Measurements from ENCODE around the gene RPP25L. TPM values are rescaled to one million over a fixed set of nuclear protein-coding genes. Genes with fewer than 3 reads are reported as not detected.

RPP25L gene
- total RNA-seq, 1 donor from 2014 or later: 17.5 TPM

DNA sequence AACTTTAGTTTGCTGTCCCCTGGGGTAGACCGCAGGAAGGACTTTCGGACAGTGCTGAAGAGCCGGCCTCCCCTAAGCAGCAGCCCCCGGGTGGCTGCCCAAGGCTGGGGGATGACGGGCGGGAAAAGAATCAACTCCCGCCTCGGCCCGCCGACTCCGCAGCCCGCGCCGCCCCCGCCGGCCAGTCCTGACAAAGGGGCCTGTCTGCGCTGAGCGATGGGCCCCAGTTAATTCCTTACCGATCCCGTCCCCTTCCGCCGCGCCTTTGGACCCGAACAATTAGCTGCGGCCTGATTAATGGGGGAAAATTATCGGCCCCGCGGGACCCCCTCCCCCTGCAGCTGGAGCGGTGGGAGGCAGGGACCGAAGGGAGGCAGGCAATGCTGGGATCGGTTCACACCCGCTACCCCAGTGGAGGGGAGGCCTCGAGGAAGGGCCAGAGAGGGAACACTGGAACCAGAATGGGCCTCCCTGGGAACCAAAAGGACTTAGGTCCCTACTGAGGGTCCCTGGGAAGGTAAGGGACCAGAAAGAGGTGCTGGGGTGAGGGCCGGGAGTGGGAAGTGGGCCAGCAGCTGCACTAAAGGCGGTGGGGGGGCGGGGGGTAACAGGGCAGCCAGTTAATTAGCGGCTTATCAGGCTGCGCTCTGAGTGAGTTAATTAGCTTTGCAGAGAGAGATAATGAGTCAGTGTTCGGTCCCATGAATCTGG, 12.7 kb upstream of the RPP25L start:
- H3K27ac Mint-ChIP-seq: no peak overlapping the region
- H3K4me3 Mint-ChIP-seq: no peak overlapping the region
- intact Hi-C loops (cut with micrococcal nuclease): loop anchor here (5.0 kb wide), 1 partner anchor 297 kb away; the partner anchor contains the start of genes KIF24 and NUDT2
- H3K27me3 Mint-ChIP-seq: peaks cover 63% of the 10 kb centered on the region
- no peak for ATAC-seq (ENCODE audit: low read depth)
- ChIA-PET CTCF (interaction anchor here (1.4 to 7.6 kb wide), 3 partner anchors 9 to 33 kb away, joined by 3 to 51 read pairs (median 3); no protein-coding TSS in a partner anchor), POLR2A (interaction anchor here (1.7 kb wide), 1 partner anchor 9 kb away, joined by 5 read pairs; no protein-coding TSS in a partner anchor)
- peaks cover 6% of the 10 kb centered on the region for H3K36me3 Mint-ChIP-seq (ENCODE audit: low read depth)
- no peak for DNase-seq
- no peaks in the 10 kb centered on the region for H3K9me3 Mint-ChIP-seq
- TF ChIP-seq, protein P1, sequence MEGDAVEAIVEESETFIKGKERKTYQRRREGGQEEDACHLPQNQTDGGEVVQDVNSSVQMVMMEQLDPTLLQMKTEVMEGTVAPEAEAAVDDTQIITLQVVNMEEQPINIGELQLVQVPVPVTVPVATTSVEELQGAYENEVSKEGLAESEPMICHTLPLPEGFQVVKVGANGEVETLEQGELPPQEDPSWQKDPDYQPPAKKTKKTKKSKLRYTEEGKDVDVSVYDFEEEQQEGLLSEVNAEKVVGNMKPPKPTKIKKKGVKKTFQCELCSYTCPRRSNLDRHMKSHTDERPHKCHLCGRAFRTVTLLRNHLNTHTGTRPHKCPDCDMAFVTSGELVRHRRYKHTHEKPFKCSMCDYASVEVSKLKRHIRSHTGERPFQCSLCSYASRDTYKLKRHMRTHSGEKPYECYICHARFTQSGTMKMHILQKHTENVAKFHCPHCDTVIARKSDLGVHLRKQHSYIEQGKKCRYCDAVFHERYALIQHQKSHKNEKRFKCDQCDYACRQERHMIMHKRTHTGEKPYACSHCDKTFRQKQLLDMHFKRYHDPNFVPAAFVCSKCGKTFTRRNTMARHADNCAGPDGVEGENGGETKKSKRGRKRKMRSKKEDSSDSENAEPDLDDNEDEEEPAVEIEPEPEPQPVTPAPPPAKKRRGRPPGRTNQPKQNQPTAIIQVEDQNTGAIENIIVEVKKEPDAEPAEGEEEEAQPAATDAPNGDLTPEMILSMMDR (IDR thresholded peaks at IDR 0.05): no peak
- peaks cover 35% of the 10 kb centered on the region for H3K4me1 Mint-ChIP-seq

DNA sequence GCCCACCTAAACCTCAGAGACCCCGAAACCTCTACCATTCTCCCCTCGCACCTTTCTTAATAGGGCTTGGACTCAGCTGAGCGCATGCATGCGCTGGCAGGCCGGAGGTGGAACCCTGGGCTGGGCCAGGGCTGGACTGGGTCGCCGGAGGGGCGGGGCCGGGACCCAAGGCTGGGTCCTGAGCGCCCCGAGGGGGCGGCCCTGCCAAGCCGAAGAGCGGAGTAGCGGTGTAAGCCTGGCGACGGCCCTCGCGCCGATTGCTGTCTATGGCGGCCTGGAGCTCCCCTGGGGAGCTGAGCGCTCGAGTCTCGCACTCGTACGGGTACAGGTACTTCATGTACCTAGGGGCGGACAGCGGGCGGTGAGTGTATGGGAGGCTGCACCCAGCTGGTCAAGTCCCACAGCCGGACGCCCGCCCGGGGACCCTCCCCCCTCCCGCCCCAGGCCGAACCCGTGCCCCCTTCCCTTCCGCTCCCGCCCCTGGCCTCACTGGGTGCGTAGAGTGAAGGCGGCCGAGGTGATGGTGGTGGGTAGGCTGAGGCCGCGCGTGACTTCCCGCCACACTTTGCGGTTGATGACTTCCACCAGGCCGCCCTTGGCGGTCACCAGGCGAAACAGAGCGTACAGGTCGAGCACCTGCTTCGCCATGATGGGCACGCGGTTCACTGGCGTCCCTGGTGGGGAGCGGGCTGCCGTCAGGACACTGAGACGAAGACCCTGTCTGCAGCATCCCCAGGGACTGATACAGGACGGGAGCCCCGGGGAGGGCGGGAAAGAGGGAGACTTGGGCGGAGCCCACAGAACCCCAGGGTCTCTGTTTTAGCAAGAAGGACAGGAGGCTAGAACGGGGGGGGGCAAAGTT, 11.7 kb upstream of the RPP25L start:
- DNase-seq (no peak), ATAC-seq (ENCODE audit: low read depth) (no peak)
- Mint-ChIP-seq H3K36me3 (ENCODE audit: low read depth) (peaks cover 6% of the 10 kb centered on the region), H3K4me1 (peaks cover 36% of the 10 kb centered on the region), H3K4me3 (peak overlapping the region; percentile 58), H3K27ac (no peak overlapping the region), H3K27me3 (peaks cover 57% of the 10 kb centered on the region), H3K9me3 (no peaks in the 10 kb centered on the region)
- TF ChIP-seq, protein P1 (IDR thresholded peaks at IDR 0.05): no peak
- ChIA-PET CTCF (interaction anchor here (7.6 kb wide), 1 partner anchor 10 kb away, joined by 51 read pairs; no protein-coding TSS in a partner anchor), POLR2A (interaction anchor here (0.5 to 1.3 kb wide), 4 partner anchors 14 to 1321 kb away, joined by 3 to 6 read pairs (median 4); partner anchors contain the start of genes MYORG and SIGMAR1)
- intact Hi-C loops (cut with micrococcal nuclease): loop anchor here (5.0 kb wide), 1 partner anchor 296 kb away; the partner anchor contains the start of genes KIF24 and NUDT2

DNA sequence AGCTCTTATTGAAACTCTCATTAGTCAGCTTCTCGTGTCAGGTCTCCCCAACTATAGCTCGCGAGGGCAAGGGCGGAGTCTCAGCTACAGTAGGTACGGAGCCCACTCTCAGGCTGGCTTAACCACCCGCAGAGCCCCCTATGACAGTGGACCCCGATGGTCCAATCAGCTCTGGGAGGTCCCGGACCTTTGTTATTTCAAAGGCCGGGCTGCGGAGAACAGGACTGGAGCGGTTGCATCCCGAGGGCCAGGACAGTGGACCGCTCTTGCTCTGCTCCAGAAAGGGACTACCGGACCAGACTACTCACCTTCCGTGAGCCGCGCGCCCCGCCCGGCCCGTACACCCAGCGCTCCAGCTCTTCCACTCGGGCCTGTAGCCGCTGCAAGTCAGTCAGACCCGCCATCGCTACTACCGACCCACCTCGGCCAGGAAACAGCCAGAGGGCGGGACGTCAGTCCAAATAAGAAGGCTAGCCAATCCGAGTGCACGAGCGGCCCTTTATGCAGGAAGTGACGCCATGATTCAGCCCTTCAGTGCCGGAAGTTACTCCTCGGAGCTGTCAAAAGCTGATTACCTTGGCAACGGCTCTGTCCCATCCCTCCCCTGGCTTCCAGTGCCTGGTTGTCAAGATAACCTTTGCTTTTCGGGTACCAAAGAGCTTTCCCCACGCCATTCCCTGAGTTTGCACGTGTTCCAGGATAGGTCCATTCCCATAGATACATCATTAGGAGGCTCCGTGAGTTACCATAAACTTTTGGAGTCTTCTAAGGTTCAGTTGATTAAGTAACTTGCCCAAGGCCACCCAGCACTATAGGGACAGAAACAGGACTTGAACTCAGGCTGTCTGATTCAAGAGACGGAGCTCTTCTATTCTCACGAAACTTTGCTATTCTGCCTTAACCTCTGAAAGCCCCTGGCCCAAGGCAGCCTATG, 8.4 kb upstream of the RPP25L start, which contains the start of gene DCTN3:
Gene DCTN3 (minus strand): TSS at position 435 of the 934 bp plus-strand sequence. CDS start 31 bp downstream, at position 404.
- ATAC-seq (ENCODE audit: low read depth): peak; percentile 98
- Mint-ChIP-seq H3K4me3 (peak within 1 kb of the TSS; percentile 95), H3K27me3 (peaks cover 30% of the 10 kb centered on the region), H3K27ac (peak within 1 kb of the TSS; percentile 73), H3K4me1 (peaks cover 29% of the 10 kb centered on the region), H3K36me3 (ENCODE audit: low read depth) (peaks cover 34% of the 10 kb centered on the region), H3K9me3 (no peaks in the 10 kb centered on the region)
- peak; percentile 69 for DNase-seq
- TF ChIP-seq, protein P1 (IDR thresholded peaks at IDR 0.05): no peak
- ChIA-PET CTCF (interaction anchor here (0.9 to 7.6 kb wide), 6 partner anchors 8 to 82 kb away, joined by 3 to 51 read pairs (median 6); partner anchors contain the start of genes GALT and RPP25L), POLR2A (interaction anchor here (0.6 to 2.2 kb wide), 11 partner anchors 9 to 228 kb away, joined by 3 to 30 read pairs (median 4); partner anchors contain the start of genes DNAI1, FAM219A, GALT and RPP25L)
- intact Hi-C loops (cut with micrococcal nuclease): loop anchor here (1.0 to 5.0 kb wide), 6 partner anchors 8 to 293 kb away; partner anchors contain the start of genes ARID3C, GALT, KIF24 and NUDT2

DNA sequence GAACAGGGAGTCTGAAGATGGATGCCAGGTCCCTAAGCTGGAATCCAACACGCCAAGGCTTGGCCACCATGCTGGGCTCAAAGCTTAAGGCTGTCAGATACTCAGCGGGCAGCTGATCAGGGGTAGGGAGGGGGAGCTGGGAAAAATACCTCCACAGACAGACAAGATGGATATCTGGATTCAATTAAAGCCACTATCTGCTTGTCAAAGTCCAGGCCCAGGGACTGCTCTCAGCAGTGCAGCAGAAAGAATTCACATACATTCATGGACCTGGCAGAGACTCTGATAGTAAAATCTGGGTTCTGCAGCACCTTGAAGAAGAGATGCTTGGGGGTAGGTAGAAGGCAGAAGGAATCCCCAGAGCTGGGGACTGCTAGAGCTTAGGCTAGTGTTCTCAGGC, 3.2 kb upstream of the RPP25L start:
- no peak for DNase-seq
- H3K4me1 Mint-ChIP-seq: peaks cover 30% of the 10 kb centered on the region
- intact Hi-C loops (cut with micrococcal nuclease): loop anchor here (10.0 kb wide), 2 partner anchors 1140 to 1200 kb away; partner anchors contain the start of genes HINT2, NOL6 and SPAG8
- ChIA-PET CTCF (interaction anchor here (5.3 kb wide), 1 partner anchor 20 kb away, joined by 62 read pairs; the partner anchor contains the start of gene SIGMAR1), POLR2A (interaction anchor here (0.6 to 6.8 kb wide), 2 partner anchors 16 to 21 kb away, joined by 5 to 44 read pairs; partner anchors contain the start of gene SIGMAR1)
- H3K36me3 Mint-ChIP-seq (ENCODE audit: low read depth): peaks cover 48% of the 10 kb centered on the region
- TF ChIP-seq, protein P1 (IDR thresholded peaks at IDR 0.05): no peak
- H3K9me3 Mint-ChIP-seq: no peaks in the 10 kb centered on the region
- no peaks in the 10 kb centered on the region for H3K27me3 Mint-ChIP-seq
- no peak overlapping the region for H3K4me3 Mint-ChIP-seq
- no peak overlapping the region for H3K27ac Mint-ChIP-seq
- no peak for ATAC-seq (ENCODE audit: low read depth)
